ENCODE data around the gene LRRC75A. TPM values are rescaled to one million over a fixed set of nuclear protein-coding genes. Genes with fewer than 3 reads are reported as not detected.

The LRRC75A gene
- total and polyA plus RNA-seq, 7 donors: 2.2 to 40.5 (median 5.7) TPM

GRCh38 chr17:16438557-16439302 lies 53.3 kb downstream of the LRRC75A start:
- no peaks in the 10 kb centered on the region for H3K9me3 ChIP-seq
- peaks cover 7 to 30% (median 16%) of the 10 kb centered on the region in 4 donors for H3K36me3 ChIP-seq
- H3K4me1 ChIP-seq: peaks cover 0 to 47% (median 37%) of the 10 kb centered on the region in 4 donors
- WGBS, 2 donors: 0% methylated on average over 46 of the region's 46 CpGs
- DNase-seq: peak; percentile 99
- H3K27me3 ChIP-seq: no peaks in the 10 kb centered on the region
- intact Hi-C loops (cut with DNase I): loop anchor here (2.0 kb wide), 1 partner anchor 58 kb away; the partner anchor contains the start of gene UBB
- no peak for TF ChIP-seq CTCF (IDR thresholded peaks at IDR 0.05)
- TF ChIP-seq POLR2AphosphoS5 (IDR thresholded peaks at IDR 0.05): peak; percentile 77 to 91 (median 85)
- peak in 1 of 2 donors; percentile 75 for TF ChIP-seq POLR2A (IDR thresholded peaks at IDR 0.05)
- TF ChIP-seq EP300 (IDR thresholded peaks at IDR 0.05): peak in 1 of 4 donors; percentile 44
- H3K4me3 ChIP-seq: peak overlapping the region; percentile 68 to 99 (median 84)
- H3K27ac ChIP-seq: peak overlapping the region; percentile 76 to 91 (median 86)

- intact Hi-C loops (cut with DNase I): loop anchor here (2.0 kb wide), 1 partner anchor 57 kb away; the partner anchor contains the start of gene UBB
- no peak for DNase-seq
- H3K9me3 ChIP-seq: no peaks in the 10 kb centered on the region
- H3K36me3 ChIP-seq: peaks cover 7 to 25% (median 13%) of the 10 kb centered on the region in 4 donors
- peak overlapping the region; percentile 76 to 91 (median 86) for H3K27ac ChIP-seq
- peak overlapping the region in 3 of 4 donors; percentile 68 to 99 (median 95) for H3K4me3 ChIP-seq
- peaks cover 0 to 44% (median 35%) of the 10 kb centered on the region in 4 donors for H3K4me1 ChIP-seq
- no peaks in the 10 kb centered on the region for H3K27me3 ChIP-seq
- WGBS, 2 donors: 22 to 24% methylated on average over 8 of the region's 8 CpGs
- TF ChIP-seq CTCF (IDR thresholded peaks at IDR 0.05): no peak
- no peak for TF ChIP-seq POLR2AphosphoS5 (IDR thresholded peaks at IDR 0.05)
- TF ChIP-seq EP300 (IDR thresholded peaks at IDR 0.05): no peak
These were observed 53.8 kb downstream of the LRRC75A start for GRCh38 chr17:16438173-16438556.

GRCh38 chr17:16437083-16437482 lies 54.9 kb downstream of the LRRC75A start:
- DNase-seq: no peak
- Histone ChIP-seq H3K4me1 (peaks cover 0 to 33% (median 29%) of the 10 kb centered on the region in 4 donors), H3K36me3 (peaks cover 7 to 14% (median 9%) of the 10 kb centered on the region in 4 donors), H3K4me3 (no peak overlapping the region), H3K27ac (no peak overlapping the region), H3K9me3 (no peaks in the 10 kb centered on the region), H3K27me3 (no peaks in the 10 kb centered on the region)
- no peak for TF ChIP-seq POLR2A (IDR thresholded peaks at IDR 0.05)
- WGBS, 2 donors: 65 to 72% methylated on average over 2 of the region's 2 CpGs
- intact Hi-C loops (cut with DNase I): no loop called here

- DNase-seq: no peak
- H3K4me3 ChIP-seq: no peak overlapping the region
- H3K36me3 ChIP-seq: peaks cover 0 to 5% (median 1%) of the 10 kb centered on the region in 4 donors
- peaks cover 0 to 24% (median 20%) of the 10 kb centered on the region in 4 donors for H3K4me1 ChIP-seq
- H3K9me3 ChIP-seq: no peaks in the 10 kb centered on the region
- intact Hi-C loops (cut with DNase I): no loop called here
- 77 to 82% methylated on average over 14 of the region's 14 CpGs for WGBS, 2 donors
- no peaks in the 10 kb centered on the region for H3K27me3 ChIP-seq
- TF ChIP-seq POLR2A (IDR thresholded peaks at IDR 0.05): no peak
- TF ChIP-seq POLR2AphosphoS5 (IDR thresholded peaks at IDR 0.05): no peak
- TF ChIP-seq CTCF (IDR thresholded peaks at IDR 0.05): no peak
- no peak for TF ChIP-seq EP300 (IDR thresholded peaks at IDR 0.05)
- H3K27ac ChIP-seq: no peak overlapping the region
These were observed 55.8 kb downstream of the LRRC75A start for GRCh38 chr17:16435925-16436886.
